ENCODE measurements around the gene NEDD4. TPM values are rescaled to one million over a fixed set of nuclear protein-coding genes. Genes with fewer than 3 reads are reported as not detected.

The NEDD4 gene
- total and polyA plus RNA-seq, 10 of the 15 experiments (the other 5 are each of a cell fraction or from before 2014, with no cell fraction given): 1.3 to 7.7 (median 4.4) TPM

DNA sequence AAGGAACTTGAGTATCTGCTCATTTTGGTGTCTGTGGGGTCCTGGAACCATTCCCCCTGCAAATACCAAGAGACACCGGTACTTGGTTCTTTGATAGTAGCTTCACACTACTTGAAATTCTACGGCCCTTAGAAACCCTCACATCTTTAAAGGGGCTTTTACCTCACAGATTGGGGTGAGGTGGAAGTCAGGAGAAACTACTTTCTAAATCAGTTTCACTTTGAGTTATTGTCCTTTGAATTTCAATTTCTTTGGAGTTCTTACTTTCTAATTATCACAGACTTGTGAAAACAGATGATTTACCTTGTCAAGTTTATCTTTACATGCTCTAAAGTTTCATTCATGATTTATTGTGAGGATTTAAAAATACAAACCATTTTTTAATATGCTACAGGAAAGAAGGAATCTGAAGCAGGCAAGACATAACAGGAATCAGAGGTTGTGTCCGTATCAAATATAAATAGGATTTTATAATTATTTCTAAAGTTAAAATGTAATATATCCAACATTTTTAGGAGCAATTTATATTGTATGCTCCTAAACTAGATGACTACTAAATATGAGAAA, 98.9 kb downstream of the NEDD4 start:
- Histone ChIP-seq H3K27ac (ENCODE audit: control insufficient read depth, insufficient read depth) (no peak overlapping the region), H4K20me1 (ENCODE audit: control insufficient read depth, insufficient read depth) (no peaks in the 10 kb centered on the region), H3K4me1 (ENCODE audit: control insufficient read depth, insufficient read depth, low read length) (peaks cover 8% of the 10 kb centered on the region; the same call in 1 of the 2 replicates), H3K4me3 (no peak overlapping the region), H3K9ac (ENCODE audit: control insufficient read depth, insufficient read depth, low read length) (no peak overlapping the region), H3K9me3 (replicated peaks; ENCODE audit: control insufficient read depth, insufficient read depth, low read length) (no peaks in the 10 kb centered on the region), H3K79me2 (ENCODE audit: control insufficient read depth, insufficient read depth, low read length) (no peaks in the 10 kb centered on the region), H3K36me3 (ENCODE audit: control insufficient read depth in 2 of 2, insufficient read depth in 2 of 2, low read length in 1 of 2) (no peaks in the 10 kb centered on the region), H3K4me2 (ENCODE audit: control insufficient read depth, insufficient read depth) (peak overlapping the region; percentile 25), H2AFZ (ENCODE audit: control insufficient read depth, low read depth, low read length) (peak overlapping the region; percentile 38), H3K27me3 (replicated peaks in 1 of 2; ENCODE audit: control insufficient read depth in 2 of 2, insufficient read depth in 2 of 2, low read length in 1 of 2) (no peaks in the 10 kb centered on the region)
- intact Hi-C loops (cut with micrococcal nuclease; ENCODE audit: unreplicated experiment) (no loop called here), in situ Hi-C loops (cut with MboI) (no loop called here)
- ATAC-seq (peak; percentile 34), FAIRE-seq (no peak), DNase-seq (ENCODE audit: low read depth, low spot score) (peak; percentile 5)
- no TSS peak for BruUV-seq (replicated peaks)
- SMC1A ChIA-PET (ENCODE audit: uncharacterized antibody, unreplicated experiment): interaction anchor here (1.2 kb wide), 1 partner anchor 11 kb away, joined by 3 read pairs; no protein-coding TSS in a partner anchor
- WGBS (ENCODE audit: insufficient coverage, insufficient replicate concordance, low lambda C conversion rate, missing lambda C conversion rate): 44% methylated on average over 3 of the region's 3 CpGs
- TF ChIP-seq CHD4 (IDR thresholded peaks at IDR 0.05): no peak
- peak; percentile 22; the same call in 1 of the 2 replicates for TF ChIP-seq JUNB (IDR thresholded peaks at IDR 0.05)
- POLR2A ChIA-PET: no interaction called here
- CTCF ChIA-PET: interaction anchor here (0.9 to 1.4 kb wide), 3 partner anchors 14 to 27 kb away, joined by 3 to 5 read pairs (median 3); no protein-coding TSS in a partner anchor
- RAD21 ChIA-PET (ENCODE audit: unreplicated experiment): no interaction called here

DNA sequence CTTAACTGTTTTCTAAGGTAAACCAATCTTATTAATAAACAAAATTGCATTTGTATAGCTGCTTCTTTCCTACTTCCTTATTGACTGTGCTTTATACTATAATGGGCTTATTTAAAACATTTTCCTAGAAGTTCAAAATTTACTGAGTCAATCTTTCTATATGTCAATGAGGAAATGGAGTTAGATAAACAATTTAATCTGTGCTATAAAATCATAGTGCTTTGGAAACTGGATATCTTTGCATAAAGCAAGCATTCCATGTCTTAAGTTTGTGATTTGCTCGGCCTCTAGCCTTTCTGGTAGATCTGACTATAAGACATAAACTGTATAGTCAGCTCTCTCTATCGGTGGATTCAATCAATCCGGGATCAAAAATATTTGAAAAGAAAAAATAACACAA, 99.6 kb downstream of the NEDD4 start:
- ChIA-PET CTCF (no interaction called here), POLR2A (no interaction called here), RAD21 (ENCODE audit: unreplicated experiment) (no interaction called here), SMC1A (ENCODE audit: uncharacterized antibody, unreplicated experiment) (interaction anchor here (1.2 kb wide), 1 partner anchor 11 kb away, joined by 3 read pairs; no protein-coding TSS in a partner anchor)
- intact Hi-C loops (cut with micrococcal nuclease; ENCODE audit: unreplicated experiment): no loop called here
- DNase-seq (ENCODE audit: low read depth, low spot score): no peak
- no TSS peak for BruUV-seq (replicated peaks)
- in situ Hi-C loops (cut with MboI): no loop called here
- ATAC-seq: no peak
- Histone ChIP-seq H3K27ac (ENCODE audit: control insufficient read depth, insufficient read depth) (no peak overlapping the region), H3K27me3 (replicated peaks in 1 of 2; ENCODE audit: control insufficient read depth in 2 of 2, insufficient read depth in 2 of 2, low read length in 1 of 2) (no peaks in the 10 kb centered on the region), H3K36me3 (ENCODE audit: control insufficient read depth in 2 of 2, insufficient read depth in 2 of 2, low read length in 1 of 2) (no peaks in the 10 kb centered on the region), H3K4me3 (no peak overlapping the region), H3K79me2 (ENCODE audit: control insufficient read depth, insufficient read depth, low read length) (no peaks in the 10 kb centered on the region), H2AFZ (ENCODE audit: control insufficient read depth, low read depth, low read length) (no peak overlapping the region; the same call in 1 of the 2 replicates), H3K9me3 (replicated peaks; ENCODE audit: control insufficient read depth, insufficient read depth, low read length) (no peaks in the 10 kb centered on the region), H3K9ac (ENCODE audit: control insufficient read depth, insufficient read depth, low read length) (no peak overlapping the region), H4K20me1 (ENCODE audit: control insufficient read depth, insufficient read depth) (no peaks in the 10 kb centered on the region), H3K4me2 (ENCODE audit: control insufficient read depth, insufficient read depth) (no peak overlapping the region), H3K4me1 (ENCODE audit: control insufficient read depth, insufficient read depth, low read length) (peaks cover 8% of the 10 kb centered on the region; the same call in 1 of the 2 replicates)
- FAIRE-seq: no peak
- WGBS (ENCODE audit: insufficient coverage, insufficient replicate concordance, low lambda C conversion rate, missing lambda C conversion rate): 100% methylated on average over 3 of the region's 3 CpGs
- no peak for TF ChIP-seq BACH1 (IDR thresholded peaks at IDR 0.05; ENCODE audit: borderline replicate concordance)
- no peak for TF ChIP-seq SMARCA5 (IDR thresholded peaks at IDR 0.05)
- TF ChIP-seq BMI1 (IDR thresholded peaks at IDR 0.05; ENCODE audit: borderline replicate concordance): no peak
- no peak for TF ChIP-seq POLR2AphosphoS5 (IDR thresholded peaks at IDR 0.05; ENCODE audit: low read length)
- no peak for TF ChIP-seq IKZF2 (IDR thresholded peaks at IDR 0.05)
- TF ChIP-seq, protein P1, sequence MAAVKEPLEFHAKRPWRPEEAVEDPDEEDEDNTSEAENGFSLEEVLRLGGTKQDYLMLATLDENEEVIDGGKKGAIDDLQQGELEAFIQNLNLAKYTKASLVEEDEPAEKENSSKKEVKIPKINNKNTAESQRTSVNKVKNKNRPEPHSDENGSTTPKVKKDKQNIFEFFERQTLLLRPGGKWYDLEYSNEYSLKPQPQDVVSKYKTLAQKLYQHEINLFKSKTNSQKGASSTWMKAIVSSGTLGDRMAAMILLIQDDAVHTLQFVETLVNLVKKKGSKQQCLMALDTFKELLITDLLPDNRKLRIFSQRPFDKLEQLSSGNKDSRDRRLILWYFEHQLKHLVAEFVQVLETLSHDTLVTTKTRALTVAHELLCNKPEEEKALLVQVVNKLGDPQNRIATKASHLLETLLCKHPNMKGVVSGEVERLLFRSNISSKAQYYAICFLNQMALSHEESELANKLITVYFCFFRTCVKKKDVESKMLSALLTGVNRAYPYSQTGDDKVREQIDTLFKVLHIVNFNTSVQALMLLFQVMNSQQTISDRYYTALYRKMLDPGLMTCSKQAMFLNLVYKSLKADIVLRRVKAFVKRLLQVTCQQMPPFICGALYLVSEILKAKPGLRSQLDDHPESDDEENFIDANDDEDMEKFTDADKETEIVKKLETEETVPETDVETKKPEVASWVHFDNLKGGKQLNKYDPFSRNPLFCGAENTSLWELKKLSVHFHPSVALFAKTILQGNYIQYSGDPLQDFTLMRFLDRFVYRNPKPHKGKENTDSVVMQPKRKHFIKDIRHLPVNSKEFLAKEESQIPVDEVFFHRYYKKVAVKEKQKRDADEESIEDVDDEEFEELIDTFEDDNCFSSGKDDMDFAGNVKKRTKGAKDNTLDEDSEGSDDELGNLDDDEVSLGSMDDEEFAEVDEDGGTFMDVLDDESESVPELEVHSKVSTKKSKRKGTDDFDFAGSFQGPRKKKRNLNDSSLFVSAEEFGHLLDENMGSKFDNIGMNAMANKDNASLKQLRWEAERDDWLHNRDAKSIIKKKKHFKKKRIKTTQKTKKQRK (IDR thresholded peaks at IDR 0.05; ENCODE audit: low read depth, low read length): no peak
- TF ChIP-seq, protein P2, sequence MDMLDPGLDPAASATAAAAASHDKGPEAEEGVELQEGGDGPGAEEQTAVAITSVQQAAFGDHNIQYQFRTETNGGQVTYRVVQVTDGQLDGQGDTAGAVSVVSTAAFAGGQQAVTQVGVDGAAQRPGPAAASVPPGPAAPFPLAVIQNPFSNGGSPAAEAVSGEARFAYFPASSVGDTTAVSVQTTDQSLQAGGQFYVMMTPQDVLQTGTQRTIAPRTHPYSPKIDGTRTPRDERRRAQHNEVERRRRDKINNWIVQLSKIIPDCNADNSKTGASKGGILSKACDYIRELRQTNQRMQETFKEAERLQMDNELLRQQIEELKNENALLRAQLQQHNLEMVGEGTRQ (IDR thresholded peaks at IDR 0.05; ENCODE audit: borderline replicate concordance, low read depth, low read length): no peak
- no peak for TF ChIP-seq CBX5 (IDR thresholded peaks at IDR 0.05; ENCODE audit: low read depth)
- no peak for TF ChIP-seq JUND (IDR thresholded peaks at IDR 0.05; ENCODE audit: low read depth, low read length)
- TF ChIP-seq SUZ12 (IDR thresholded peaks at IDR 0.05; ENCODE audit: unreplicated experiment): no peak
- no peak for TF ChIP-seq ZBED1 (IDR thresholded peaks at IDR 0.05; ENCODE audit: borderline replicate concordance)

Measured in GM12878 (cell line).